Measurements from ENCODE around the gene MPST.
A peak's percentile ranks its signal among the peaks of the same experiment; 100 is the strongest.

DNA sequence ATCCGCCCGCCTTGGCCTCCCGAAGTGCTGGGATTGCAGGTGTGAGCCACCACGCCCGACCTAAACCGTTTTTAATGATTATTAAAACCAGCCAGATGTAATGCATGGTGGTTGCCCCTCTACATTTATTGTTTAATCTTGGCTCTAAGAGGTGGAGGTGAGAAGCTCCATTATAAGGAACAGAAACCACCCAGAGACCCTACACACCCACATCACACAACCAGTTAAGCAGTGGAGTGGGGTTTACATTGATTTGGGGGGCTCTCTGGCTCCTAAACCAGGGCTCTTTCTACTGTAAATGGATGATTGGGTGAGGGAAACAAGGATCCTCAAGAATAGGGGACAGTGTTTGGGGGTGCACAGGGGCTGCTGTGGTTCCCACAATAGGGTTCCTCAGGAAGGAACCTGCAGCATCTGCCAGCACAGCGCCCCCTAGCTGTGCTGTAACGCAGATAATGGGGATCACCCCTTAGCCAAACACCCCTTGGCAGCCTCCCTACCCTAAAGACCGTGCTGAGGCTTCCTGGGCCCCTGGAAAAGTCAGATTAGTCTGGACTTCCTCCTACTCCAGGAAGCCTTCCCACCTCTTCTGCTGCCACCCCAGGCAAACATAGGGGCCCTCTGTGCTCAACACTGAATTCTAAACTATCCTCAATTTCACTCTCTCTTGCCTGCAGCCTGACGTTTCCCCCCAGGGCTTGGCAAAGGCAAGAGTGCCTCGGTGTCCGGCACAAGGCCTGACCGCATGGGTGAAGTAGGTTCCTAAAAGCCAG lies 2.4 kb downstream of the MPST start:
- TF ChIP-seq, protein P1, sequence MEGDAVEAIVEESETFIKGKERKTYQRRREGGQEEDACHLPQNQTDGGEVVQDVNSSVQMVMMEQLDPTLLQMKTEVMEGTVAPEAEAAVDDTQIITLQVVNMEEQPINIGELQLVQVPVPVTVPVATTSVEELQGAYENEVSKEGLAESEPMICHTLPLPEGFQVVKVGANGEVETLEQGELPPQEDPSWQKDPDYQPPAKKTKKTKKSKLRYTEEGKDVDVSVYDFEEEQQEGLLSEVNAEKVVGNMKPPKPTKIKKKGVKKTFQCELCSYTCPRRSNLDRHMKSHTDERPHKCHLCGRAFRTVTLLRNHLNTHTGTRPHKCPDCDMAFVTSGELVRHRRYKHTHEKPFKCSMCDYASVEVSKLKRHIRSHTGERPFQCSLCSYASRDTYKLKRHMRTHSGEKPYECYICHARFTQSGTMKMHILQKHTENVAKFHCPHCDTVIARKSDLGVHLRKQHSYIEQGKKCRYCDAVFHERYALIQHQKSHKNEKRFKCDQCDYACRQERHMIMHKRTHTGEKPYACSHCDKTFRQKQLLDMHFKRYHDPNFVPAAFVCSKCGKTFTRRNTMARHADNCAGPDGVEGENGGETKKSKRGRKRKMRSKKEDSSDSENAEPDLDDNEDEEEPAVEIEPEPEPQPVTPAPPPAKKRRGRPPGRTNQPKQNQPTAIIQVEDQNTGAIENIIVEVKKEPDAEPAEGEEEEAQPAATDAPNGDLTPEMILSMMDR (IDR thresholded peaks at IDR 0.05): peak; percentile 37 to 65 (median 60)
- TF ChIP-seq POLR2A (IDR thresholded peaks at IDR 0.05): no peak

Data from adrenal gland (tissue), 5 donors.